C4-2B (cell line): ENCODE results near the gene B4GALNT4.
A peak's percentile ranks its signal among the peaks of the same experiment; 100 is the strongest.

Source experiments
- H3K27ac ChIP-seq: fragments of 450-650 bp; 2 replicates; pipeline ENCODE4 v1.5.1; 2017
- ZFX ChIP-seq: fragments of 450-650 bp; IDR thresholded peaks from 2 replicates; pipeline ENCODE4 v1.6.1; 2017
- TF ChIP-seq, protein P1 (sequence below): fragments of 450-650 bp; conservative IDR thresholded peaks from 2 replicates; pipeline ENCODE4 v1.5.1; 2017; ENCODE audit warnings: mild to moderate bottlenecking

Gene B4GALNT4

GRCh38 chr11:351411-351810 lies 17.9 kb upstream of the B4GALNT4 start:
- no peak for TF ChIP-seq ZFX
- TF ChIP-seq, protein P1, sequence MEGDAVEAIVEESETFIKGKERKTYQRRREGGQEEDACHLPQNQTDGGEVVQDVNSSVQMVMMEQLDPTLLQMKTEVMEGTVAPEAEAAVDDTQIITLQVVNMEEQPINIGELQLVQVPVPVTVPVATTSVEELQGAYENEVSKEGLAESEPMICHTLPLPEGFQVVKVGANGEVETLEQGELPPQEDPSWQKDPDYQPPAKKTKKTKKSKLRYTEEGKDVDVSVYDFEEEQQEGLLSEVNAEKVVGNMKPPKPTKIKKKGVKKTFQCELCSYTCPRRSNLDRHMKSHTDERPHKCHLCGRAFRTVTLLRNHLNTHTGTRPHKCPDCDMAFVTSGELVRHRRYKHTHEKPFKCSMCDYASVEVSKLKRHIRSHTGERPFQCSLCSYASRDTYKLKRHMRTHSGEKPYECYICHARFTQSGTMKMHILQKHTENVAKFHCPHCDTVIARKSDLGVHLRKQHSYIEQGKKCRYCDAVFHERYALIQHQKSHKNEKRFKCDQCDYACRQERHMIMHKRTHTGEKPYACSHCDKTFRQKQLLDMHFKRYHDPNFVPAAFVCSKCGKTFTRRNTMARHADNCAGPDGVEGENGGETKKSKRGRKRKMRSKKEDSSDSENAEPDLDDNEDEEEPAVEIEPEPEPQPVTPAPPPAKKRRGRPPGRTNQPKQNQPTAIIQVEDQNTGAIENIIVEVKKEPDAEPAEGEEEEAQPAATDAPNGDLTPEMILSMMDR = no peak
- H3K27ac ChIP-seq = no peak overlapping the region

- peak overlapping the region; percentile 2; the same call in 1 of the 2 replicates for H3K27ac ChIP-seq
- TF ChIP-seq ZFX = no peak
- TF ChIP-seq, protein P1 = no peak
Observed at GRCh38 chr11:352456-353031, 16.8 kb upstream of the B4GALNT4 start.

GRCh38 chr11:353179-353873 lies 16.0 kb upstream of the B4GALNT4 start:
- H3K27ac ChIP-seq = peak overlapping the region; percentile 2
- TF ChIP-seq ZFX = no peak
- TF ChIP-seq, protein P1 = no peak

DNA sequence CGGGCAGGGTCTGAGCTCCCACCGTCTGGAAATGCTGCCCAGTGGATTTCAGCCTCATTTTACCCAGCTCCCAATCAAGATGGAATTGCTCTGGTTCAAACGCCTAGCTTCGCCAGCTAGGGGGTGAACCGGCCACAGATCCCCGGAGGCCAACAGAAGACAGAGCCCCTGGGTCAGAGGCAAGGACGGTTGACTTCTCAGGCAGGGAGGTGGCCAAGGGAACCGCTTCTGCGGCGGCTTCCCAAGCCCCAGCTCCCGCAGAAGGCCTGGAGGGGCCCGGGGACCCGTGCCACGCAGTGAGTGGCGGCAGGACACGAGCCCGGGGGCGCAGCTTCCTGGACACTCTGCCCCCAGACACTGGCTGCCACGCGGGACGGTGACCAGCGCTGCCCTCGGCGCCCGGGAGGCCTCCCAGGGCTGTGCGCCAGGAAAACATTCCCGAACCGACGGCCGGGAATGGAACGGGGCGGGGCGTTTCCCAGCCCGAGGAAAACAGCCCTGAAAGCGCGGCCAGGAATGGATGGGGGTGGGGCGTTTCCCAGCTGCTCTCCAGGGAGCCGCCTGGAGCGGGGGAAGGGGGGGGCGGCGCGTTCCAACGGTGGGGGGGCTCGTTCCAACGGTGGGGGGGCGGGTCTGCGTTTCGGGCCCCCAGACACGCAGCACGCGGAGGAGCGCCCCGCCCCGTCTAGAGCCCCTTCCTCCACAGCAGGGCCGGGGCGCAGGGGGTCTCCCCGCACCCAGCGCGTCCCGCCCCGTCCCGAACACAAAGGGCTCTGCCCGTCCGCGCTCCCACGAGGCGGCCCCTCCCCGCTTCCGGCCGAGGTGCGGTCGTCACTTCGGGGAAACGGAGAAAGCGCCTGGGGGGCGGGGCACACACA lies 13.5 kb upstream of the B4GALNT4 start:
- H3K27ac ChIP-seq = peak overlapping the region; percentile 67
- TF ChIP-seq, protein P1 = no peak
- no peak for TF ChIP-seq ZFX

DNA sequence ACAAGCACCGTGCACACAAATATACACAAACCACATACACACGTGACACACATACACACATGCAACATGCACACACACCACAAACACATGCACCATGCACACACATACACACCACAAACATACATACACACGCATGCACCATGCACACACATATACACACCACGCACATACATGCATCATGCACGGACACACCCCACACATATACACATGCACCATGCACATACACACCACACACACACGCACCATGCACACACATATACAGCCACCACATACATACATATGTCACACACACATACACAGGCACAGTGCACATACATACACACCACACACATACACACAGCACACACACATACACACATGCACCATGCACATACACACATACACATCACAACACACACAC lies 12.7 kb upstream of the B4GALNT4 start:
- H3K27ac ChIP-seq = no peak overlapping the region
- TF ChIP-seq, protein P1 = no peak
- no peak for TF ChIP-seq ZFX

DNA sequence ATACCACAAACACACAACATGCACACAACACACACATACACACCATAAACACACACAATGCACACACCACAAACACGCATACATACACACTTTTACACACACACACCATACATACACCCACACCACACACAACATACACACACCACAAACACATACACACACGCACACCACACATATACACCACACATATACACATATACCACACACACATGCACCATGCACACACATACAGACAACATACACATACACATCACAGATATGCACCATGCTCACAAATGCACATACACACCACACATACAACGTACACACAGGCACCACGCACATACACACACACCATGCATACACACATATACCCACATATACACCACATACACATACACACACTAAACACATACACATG lies 11.7 kb upstream of the B4GALNT4 start:
- no peak overlapping the region for H3K27ac ChIP-seq
- no peak for TF ChIP-seq ZFX
- TF ChIP-seq, protein P1 = no peak
